ENCODE data around the gene MRPL2. TPM values are rescaled to one million over a fixed set of nuclear protein-coding genes. Genes with fewer than 3 reads are reported as not detected.
"Not testable (repeated sequence)": the region's sequence is repeated elsewhere in the genome, so short reads cannot be mapped to it uniquely, and the experiment has no call there.

MRPL2 gene
- total RNA-seq, 1 donor from 2014 or later = 76.6 TPM

DNA sequence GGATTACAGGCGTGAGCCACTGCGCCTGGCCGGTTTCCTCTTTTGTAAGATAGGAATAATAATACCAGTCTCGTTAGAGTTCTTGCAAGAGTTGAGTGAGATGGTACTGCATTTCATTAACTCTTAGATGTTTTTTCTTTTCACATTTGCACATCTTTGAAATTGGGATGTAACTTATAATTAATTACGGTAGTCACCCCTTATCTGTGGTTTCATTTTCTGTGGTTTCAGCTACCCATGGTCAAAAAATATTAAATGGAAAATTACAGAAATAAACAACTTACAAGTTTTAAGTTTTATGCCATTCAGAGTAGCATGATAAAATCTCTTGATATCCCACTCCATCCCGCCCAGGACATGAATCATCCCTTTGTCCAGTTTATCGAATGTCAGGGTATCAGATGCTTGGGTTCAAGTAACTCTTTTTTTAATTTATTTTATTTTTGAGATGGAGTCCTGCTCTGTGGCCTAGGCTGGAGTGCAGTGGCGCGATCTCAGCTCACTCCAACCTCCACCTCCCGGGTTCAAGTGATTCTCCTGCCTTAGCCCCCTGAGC lies 32.3 kb upstream of the MRPL2 start:
- peaks cover 26% of the 10 kb centered on the region for H3K4me1 Mint-ChIP-seq (ENCODE audit: low read depth)
- H3K9me3 Mint-ChIP-seq = no peaks in the 10 kb centered on the region
- H3K27me3 Mint-ChIP-seq (ENCODE audit: low read depth) = peaks cover 3% of the 10 kb centered on the region
- no peak overlapping the region for H3K27ac Mint-ChIP-seq
- no peak overlapping the region for H3K4me3 Mint-ChIP-seq (ENCODE audit: low read depth)
- intact Hi-C loops (cut with micrococcal nuclease) = no loop called here
- H3K36me3 Mint-ChIP-seq (ENCODE audit: low read depth) = no peaks in the 10 kb centered on the region
- no peak for DNase-seq (ENCODE audit: low spot score)

- DNase-seq (ENCODE audit: low spot score) = no peak
- H3K4me1 Mint-ChIP-seq (ENCODE audit: low read depth) = peaks cover 28% of the 10 kb centered on the region
- H3K9me3 Mint-ChIP-seq = no peaks in the 10 kb centered on the region
- H3K27me3 Mint-ChIP-seq (ENCODE audit: low read depth) = peaks cover 3% of the 10 kb centered on the region
- intact Hi-C loops (cut with micrococcal nuclease) = no loop called here
- no peaks in the 10 kb centered on the region for H3K36me3 Mint-ChIP-seq (ENCODE audit: low read depth)
- H3K4me3 Mint-ChIP-seq (ENCODE audit: low read depth) = no peak overlapping the region
- no peak overlapping the region for H3K27ac Mint-ChIP-seq
Observed at GRCh38 chr6:43091020-43091419, 31.8 kb upstream of the MRPL2 start.

DNA sequence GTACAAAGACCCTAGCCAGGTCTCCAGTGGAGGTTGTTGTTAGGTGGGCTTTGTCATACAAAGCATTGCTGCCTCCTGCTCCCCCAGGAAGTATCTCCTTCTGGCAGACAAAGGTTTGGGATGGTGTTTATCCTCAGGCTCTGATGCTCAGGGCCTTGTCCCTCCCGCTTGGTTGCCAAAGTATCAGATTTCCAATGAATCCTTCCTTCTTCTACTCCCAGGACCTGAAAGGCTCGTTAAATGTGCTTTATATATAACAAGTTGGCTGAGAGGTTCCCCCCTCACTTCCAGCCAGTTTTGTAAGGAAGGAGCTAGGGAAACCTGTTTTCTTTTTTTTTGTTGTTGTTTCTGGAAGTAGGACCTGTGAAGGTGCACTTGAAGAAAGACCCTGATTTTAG lies 31.3 kb upstream of the MRPL2 start:
- no peak for DNase-seq (ENCODE audit: low spot score)
- H3K4me3 Mint-ChIP-seq (ENCODE audit: low read depth) = no peak overlapping the region
- H3K27ac Mint-ChIP-seq = no peak overlapping the region
- H3K36me3 Mint-ChIP-seq (ENCODE audit: low read depth) = no peaks in the 10 kb centered on the region
- intact Hi-C loops (cut with micrococcal nuclease) = no loop called here
- H3K27me3 Mint-ChIP-seq (ENCODE audit: low read depth) = peaks cover 1% of the 10 kb centered on the region
- H3K9me3 Mint-ChIP-seq = no peaks in the 10 kb centered on the region
- H3K4me1 Mint-ChIP-seq (ENCODE audit: low read depth) = peaks cover 27% of the 10 kb centered on the region

DNA sequence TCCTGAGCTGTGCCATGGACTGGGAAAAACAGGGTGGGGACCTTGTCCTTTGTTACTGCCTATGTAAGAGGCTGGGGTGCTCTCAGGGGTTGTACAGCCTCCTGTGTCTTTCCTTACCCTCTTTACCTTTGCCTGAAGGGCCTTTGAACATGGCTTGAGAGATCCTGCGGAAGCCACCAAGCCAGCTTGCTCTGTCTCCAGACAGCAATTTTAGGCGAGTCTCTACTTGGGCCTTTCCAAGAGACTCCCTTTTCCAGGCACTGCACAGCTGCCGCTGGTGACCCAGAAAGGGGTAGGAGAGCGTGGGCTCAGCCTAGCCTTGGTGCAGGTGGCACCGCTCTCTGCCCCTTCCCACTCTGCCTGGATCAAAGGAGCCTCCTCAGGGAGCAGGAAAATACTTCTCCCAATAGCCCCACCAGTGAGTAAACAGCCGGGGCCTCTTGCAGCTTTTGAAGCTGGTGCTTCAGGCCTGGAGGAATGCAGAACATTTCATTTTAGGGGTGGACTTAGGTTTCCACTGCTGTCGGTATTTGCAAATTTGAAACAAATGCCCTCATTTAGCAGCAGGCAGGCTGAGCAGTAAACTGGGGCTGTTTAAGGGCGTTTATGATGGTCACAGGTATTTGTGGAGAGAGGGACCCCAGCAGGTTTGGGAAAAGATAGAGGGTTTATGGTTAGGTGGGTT lies 30.8 kb upstream of the MRPL2 start:
- intact Hi-C loops (cut with micrococcal nuclease) = no loop called here
- H3K27me3 Mint-ChIP-seq (ENCODE audit: low read depth) = no peaks in the 10 kb centered on the region
- H3K4me3 Mint-ChIP-seq (ENCODE audit: low read depth) = no peak overlapping the region
- H3K36me3 Mint-ChIP-seq (ENCODE audit: low read depth) = no peaks in the 10 kb centered on the region
- H3K27ac Mint-ChIP-seq = no peak overlapping the region
- no peak for DNase-seq (ENCODE audit: low spot score)
- no peaks in the 10 kb centered on the region for H3K9me3 Mint-ChIP-seq
- H3K4me1 Mint-ChIP-seq (ENCODE audit: low read depth) = peaks cover 26% of the 10 kb centered on the region

- Mint-ChIP-seq H3K4me3 (ENCODE audit: low read depth) (no peak overlapping the region), H3K27ac (no peak overlapping the region), H3K36me3 (ENCODE audit: low read depth) (no peaks in the 10 kb centered on the region), H3K27me3 (ENCODE audit: low read depth) (peaks cover 1% of the 10 kb centered on the region), H3K9me3 (no peaks in the 10 kb centered on the region), H3K4me1 (ENCODE audit: low read depth) (peaks cover 26% of the 10 kb centered on the region)
- intact Hi-C loops (cut with micrococcal nuclease) = no loop called here
- DNase-seq (ENCODE audit: low spot score) = no peak
Observed at GRCh38 chr6:43089467-43089866, 30.2 kb upstream of the MRPL2 start.

DNA sequence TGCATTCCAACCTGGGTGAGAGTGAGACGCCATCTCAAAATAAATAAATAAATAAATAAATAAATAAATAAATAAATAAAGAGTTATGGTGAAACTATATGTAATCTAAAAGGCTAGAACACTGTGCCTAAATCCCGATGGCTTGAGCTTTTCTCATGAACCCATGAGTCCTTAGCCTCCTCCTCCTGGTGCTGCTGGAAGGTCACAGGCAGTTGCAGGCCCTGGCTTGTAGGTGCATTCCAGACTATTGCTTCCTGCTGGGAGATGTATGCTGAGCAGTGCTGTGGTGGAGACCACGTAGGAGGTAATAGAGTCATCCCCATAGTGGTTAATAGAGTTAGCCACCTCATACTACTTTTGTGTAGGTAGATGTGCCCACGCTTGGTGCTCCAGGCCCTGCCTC lies 29.4 kb upstream of the MRPL2 start:
- Mint-ChIP-seq H3K9me3 (no peaks in the 10 kb centered on the region), H3K27me3 (ENCODE audit: low read depth) (peaks cover 4% of the 10 kb centered on the region), H3K4me3 (ENCODE audit: low read depth) (no peak overlapping the region), H3K27ac (no peak overlapping the region), H3K36me3 (ENCODE audit: low read depth) (no peaks in the 10 kb centered on the region), H3K4me1 (ENCODE audit: low read depth) (peaks cover 20% of the 10 kb centered on the region)
- DNase-seq (ENCODE audit: low spot score) = no peak
- intact Hi-C loops (cut with micrococcal nuclease) = no loop called here

- H3K27ac Mint-ChIP-seq = no peak overlapping the region
- intact Hi-C loops (cut with micrococcal nuclease) = no loop called here
Observed at GRCh38 chr6:43086022-43086658, 26.9 kb upstream of the MRPL2 start.

DNA sequence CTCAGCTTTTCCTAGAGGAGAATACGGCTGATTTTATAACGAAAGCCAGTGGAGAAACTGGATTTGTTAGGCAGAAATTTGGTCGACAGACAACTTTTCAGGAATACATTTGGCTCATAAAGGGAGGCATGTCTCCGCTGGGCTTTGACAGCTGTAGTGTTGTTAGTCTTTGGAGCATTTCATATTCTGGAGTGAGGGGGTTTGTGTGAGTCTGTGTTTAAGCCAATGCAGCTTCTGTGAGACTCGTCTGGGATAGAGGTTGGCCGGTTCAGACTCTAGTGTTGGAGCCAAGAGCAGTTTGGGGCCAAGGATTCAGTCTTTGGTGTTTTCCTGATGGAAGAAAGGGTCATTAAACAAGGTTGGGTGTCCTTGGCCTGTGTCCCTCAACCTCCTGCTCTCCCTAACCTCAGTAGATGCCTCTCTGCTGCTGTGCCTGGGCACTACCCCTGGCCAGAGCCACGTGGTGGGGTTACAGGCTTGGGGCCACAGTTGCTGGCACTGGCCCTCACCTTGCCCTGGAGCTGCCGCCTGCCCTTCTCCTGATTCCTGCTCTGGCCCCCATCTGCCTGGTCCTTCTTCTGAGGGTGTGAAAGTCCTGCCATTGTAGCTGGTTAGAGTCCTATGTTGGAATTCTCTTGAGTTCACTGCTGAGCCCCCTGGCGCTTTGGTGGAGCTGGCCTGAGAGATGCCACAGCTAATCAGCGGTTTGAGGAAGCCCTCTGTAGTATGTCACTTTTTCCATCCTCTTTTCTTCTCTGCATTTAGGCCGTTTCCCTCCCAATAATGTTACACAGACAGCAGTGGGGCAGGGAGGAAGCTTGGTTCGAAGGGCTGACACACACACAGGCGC lies 23.8 kb upstream of the MRPL2 start:
- Mint-ChIP-seq H3K36me3 (ENCODE audit: low read depth) (no peaks in the 10 kb centered on the region), H3K9me3 (no peaks in the 10 kb centered on the region), H3K4me3 (ENCODE audit: low read depth) (no peak overlapping the region), H3K27ac (no peak overlapping the region), H3K27me3 (ENCODE audit: low read depth) (peaks cover 21% of the 10 kb centered on the region), H3K4me1 (ENCODE audit: low read depth) (peaks cover 5% of the 10 kb centered on the region)
- DNase-seq (ENCODE audit: low spot score) = no peak
- intact Hi-C loops (cut with micrococcal nuclease) = no loop called here

More at GRCh38 chr6:43086022-43086658, 26.9 kb upstream of the MRPL2 start:
- H3K4me1 Mint-ChIP-seq (ENCODE audit: low read depth) = peaks cover 9% of the 10 kb centered on the region
- H3K36me3 Mint-ChIP-seq (ENCODE audit: low read depth) = no peaks in the 10 kb centered on the region
- H3K9me3 Mint-ChIP-seq = no peaks in the 10 kb centered on the region
- DNase-seq (ENCODE audit: low spot score) = no peak
- no peak overlapping the region for H3K4me3 Mint-ChIP-seq (ENCODE audit: low read depth)
- H3K27me3 Mint-ChIP-seq (ENCODE audit: low read depth) = peaks cover 8% of the 10 kb centered on the region

DNA sequence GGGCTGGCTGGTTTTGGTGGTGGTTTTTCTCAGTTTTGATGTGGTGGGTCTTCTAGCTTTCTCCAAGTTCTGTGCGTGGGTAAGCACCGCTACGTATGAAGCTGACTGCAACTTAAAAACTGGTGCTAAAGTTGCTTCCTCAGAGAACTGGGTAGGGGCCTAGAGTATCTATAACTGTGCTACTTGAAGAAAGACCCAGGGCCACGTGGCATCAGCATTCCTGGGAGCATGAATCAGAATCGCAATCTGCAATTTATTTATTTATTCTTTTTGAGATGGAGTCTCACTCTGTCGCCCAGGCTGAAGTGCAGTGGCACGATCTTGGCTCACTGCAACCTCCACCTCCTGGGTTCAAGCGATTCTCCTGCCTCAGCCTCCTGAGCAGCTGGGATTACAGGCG lies 22.7 kb upstream of the MRPL2 start:
- H3K4me1 Mint-ChIP-seq (ENCODE audit: low read depth); DNase-seq (ENCODE audit: low spot score); intact Hi-C loops (cut with micrococcal nuclease); H3K4me3 Mint-ChIP-seq (ENCODE audit: low read depth); H3K27ac Mint-ChIP-seq; H3K36me3 Mint-ChIP-seq (ENCODE audit: low read depth); H3K9me3 Mint-ChIP-seq: not testable (repeated sequence)
- peaks cover 32% of the 10 kb centered on the region for H3K27me3 Mint-ChIP-seq (ENCODE audit: low read depth)

DNA sequence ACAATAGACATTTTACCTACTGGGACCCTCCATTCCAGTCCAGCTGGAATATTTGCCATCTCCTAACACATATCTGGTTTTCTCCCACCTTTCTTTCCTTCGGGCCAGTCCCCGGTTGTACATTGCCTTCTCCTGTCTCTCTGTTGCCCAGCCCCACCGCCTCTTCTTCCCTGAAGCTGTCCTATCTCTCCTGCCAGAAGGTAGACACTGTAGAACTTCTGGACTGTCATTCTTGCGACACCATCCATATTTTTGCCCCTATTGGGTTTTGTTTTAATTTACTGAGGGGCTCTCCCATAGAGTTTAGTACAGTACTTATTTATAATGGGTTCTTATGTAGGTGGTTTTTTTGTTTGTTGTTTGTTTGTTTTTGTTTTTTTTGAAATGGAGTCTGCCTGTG lies 21.8 kb upstream of the MRPL2 start:
- Mint-ChIP-seq H3K9me3 (no peaks in the 10 kb centered on the region), H3K27ac (no peak overlapping the region), H3K4me3 (ENCODE audit: low read depth) (no peak overlapping the region), H3K36me3 (ENCODE audit: low read depth) (no peaks in the 10 kb centered on the region), H3K4me1 (ENCODE audit: low read depth) (peaks cover 2% of the 10 kb centered on the region), H3K27me3 (ENCODE audit: low read depth) (peaks cover 33% of the 10 kb centered on the region)
- DNase-seq (ENCODE audit: low spot score) = no peak
- intact Hi-C loops (cut with micrococcal nuclease) = no loop called here

GRCh38 chr6:43078691-43079090 lies 19.5 kb upstream of the MRPL2 start:
- Mint-ChIP-seq H3K4me1 (ENCODE audit: low read depth) (no peaks in the 10 kb centered on the region), H3K27ac (no peak overlapping the region), H3K9me3 (no peaks in the 10 kb centered on the region), H3K4me3 (ENCODE audit: low read depth) (no peak overlapping the region), H3K36me3 (ENCODE audit: low read depth) (no peaks in the 10 kb centered on the region), H3K27me3 (ENCODE audit: low read depth) (peaks cover 32% of the 10 kb centered on the region)
- intact Hi-C loops (cut with micrococcal nuclease) = no loop called here
- no peak for DNase-seq (ENCODE audit: low spot score)

DNA sequence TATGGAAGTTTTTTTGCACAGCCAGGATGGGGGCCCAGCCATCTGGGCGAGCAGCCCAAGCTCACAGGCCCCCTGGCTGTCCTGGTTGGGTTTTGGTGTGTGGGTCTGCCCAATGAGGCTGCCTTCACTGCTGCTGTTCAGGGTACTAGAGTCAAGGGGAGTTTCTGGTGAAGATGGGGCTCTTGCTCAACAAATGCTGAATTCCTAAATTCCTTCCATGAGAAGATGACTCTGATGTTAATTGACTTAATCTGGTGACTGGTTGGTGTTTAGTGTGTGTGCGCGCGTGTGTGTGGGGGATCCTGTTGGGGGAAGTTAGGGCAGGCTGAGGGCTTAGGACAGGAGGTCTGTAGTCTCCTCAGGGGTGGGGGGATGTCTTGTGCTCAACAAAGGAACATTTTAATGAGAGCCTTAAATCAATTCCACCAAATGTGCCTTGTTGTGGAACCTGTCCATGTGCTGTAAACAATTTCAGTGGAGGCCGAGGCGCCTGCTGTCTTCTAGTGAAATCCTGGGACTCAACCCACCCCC lies 18.8 kb upstream of the MRPL2 start:
- H3K36me3 Mint-ChIP-seq (ENCODE audit: low read depth) = peaks cover under 1% of the 10 kb centered on the region
- no peak for DNase-seq (ENCODE audit: low spot score)
- peak overlapping the region; percentile 0 for H3K4me3 Mint-ChIP-seq (ENCODE audit: low read depth)
- intact Hi-C loops (cut with micrococcal nuclease) = no loop called here
- H3K27me3 Mint-ChIP-seq (ENCODE audit: low read depth) = peaks cover 32% of the 10 kb centered on the region
- H3K27ac Mint-ChIP-seq = no peak overlapping the region
- no peaks in the 10 kb centered on the region for H3K4me1 Mint-ChIP-seq (ENCODE audit: low read depth)
- H3K9me3 Mint-ChIP-seq = no peaks in the 10 kb centered on the region
